Thyroid gland (tissue), 4 donors: ENCODE results near the gene TXNRD3.

ENCODE experiments used
- POLR2A ChIP-seq, 2 donors: fragments of 450-650 bp; IDR thresholded peaks; one replicate each; pipeline ENCODE4 v1.6.1; 2017; ENCODE audit warnings: antibody characterized with exemption in 2 of 2, mild to moderate bottlenecking in 2 of 2, moderate library complexity in 1 of 2
- TF ChIP-seq, protein P1 (sequence below), 6 experiments: fragments of 200-600 bp in 3 of 6; fragments of 450-650 bp in 3 of 6; sonication (generic) in 3 of 6; IDR thresholded peaks; one replicate each; pipeline ENCODE4 v1.5.1; 2016 to 2019; ENCODE audit warnings: antibody characterized with exemption in 6 of 6, mild to moderate bottlenecking in 2 of 6, inconsistent platforms in 1 of 6, moderate library complexity in 1 of 6

DNA sequence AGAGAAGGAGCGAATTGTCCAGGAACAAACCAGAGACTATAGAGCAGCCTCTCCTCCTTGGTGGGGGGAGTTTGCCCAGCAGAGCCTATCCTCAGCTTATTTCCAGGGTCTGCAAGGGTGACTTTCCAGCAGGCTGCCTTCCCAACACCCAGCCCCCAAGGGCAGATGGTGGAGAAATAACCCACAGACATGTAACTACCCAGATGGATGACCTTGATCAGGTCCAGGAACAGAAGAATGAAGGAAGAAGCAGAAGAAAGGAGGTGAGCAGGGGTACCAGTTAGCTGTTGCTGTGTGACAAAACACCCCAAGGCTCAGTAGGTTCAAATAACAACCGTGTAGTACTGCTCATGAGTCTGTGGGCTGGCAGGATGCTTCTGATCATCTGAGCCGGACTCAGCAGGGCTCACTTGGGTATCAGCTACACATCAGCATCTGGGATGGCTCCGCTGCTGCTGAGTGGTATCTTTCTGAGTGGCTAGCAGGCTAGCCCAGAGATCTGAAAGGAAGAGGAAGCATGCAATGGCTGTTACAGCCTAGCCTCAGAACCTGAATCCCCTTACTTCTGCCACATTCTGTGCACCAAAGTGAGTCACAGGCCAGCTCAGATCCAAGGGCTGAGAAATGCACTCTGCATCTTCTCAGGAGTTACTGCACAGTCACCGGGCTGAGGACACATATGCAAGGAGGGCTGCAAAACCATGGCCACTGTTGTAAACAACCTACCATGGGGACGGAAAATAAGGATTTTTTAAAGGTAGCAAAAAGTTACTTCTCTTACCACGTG is 22.2 kb upstream of the TXNRD3 start:
- TF ChIP-seq, protein P1, sequence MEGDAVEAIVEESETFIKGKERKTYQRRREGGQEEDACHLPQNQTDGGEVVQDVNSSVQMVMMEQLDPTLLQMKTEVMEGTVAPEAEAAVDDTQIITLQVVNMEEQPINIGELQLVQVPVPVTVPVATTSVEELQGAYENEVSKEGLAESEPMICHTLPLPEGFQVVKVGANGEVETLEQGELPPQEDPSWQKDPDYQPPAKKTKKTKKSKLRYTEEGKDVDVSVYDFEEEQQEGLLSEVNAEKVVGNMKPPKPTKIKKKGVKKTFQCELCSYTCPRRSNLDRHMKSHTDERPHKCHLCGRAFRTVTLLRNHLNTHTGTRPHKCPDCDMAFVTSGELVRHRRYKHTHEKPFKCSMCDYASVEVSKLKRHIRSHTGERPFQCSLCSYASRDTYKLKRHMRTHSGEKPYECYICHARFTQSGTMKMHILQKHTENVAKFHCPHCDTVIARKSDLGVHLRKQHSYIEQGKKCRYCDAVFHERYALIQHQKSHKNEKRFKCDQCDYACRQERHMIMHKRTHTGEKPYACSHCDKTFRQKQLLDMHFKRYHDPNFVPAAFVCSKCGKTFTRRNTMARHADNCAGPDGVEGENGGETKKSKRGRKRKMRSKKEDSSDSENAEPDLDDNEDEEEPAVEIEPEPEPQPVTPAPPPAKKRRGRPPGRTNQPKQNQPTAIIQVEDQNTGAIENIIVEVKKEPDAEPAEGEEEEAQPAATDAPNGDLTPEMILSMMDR (IDR thresholded peaks at IDR 0.05), result no peak
- TF ChIP-seq POLR2A (IDR thresholded peaks at IDR 0.05), result no peak
